H1 (cell line): ENCODE results near the gene ROR1. TPM values are rescaled to one million over a fixed set of nuclear protein-coding genes. Genes with fewer than 3 reads are reported as not detected.

Experiments used
- CTCF ChIA-PET: fragments of 300-600 bp; sonication (Branson Sonifier 250); formaldehyde crosslinking; loops from one replicate; lab custom pipeline; 2021; ENCODE audit not compliant: partially characterized antibody; lab: Charles Lee
- POLR2A ChIA-PET: fragments of 300-600 bp; sonication (Branson Sonifier 250); formaldehyde crosslinking; loops from one replicate; lab custom pipeline; 2021; ENCODE audit warnings: inconsistent platforms; ENCODE audit not compliant: partially characterized antibody; lab: Charles Lee
- DNase-seq, 2 experiments: peaks; one replicate each; pipeline versions ENCODE4 v3.0.0 to v3.0.0-alpha.2; 2010 to 2022; ENCODE audit warnings: low spot score in 2 of 2, low read depth in 1 of 2, mixed read lengths in 1 of 2
- FAIRE-seq: peaks from 2 replicates; lab custom pipeline; 2011; peaks lifted over from hg19 to GRCh38; lab: Jason Lieb, UNC
- H2AFZ ChIP-seq: 2 replicates; pipeline ENCODE4 v1.8.1; 2012; ENCODE audit warnings: low read length, inconsistent platforms
- H2AK5ac ChIP-seq: 2 replicates; pipeline ENCODE4 v1.6.1; 2013; ENCODE audit warnings: low read depth, low read length
- H2BK120ac ChIP-seq: replicated peaks from 2 replicates; pipeline ENCODE3; 2013; ENCODE audit warnings: low read depth, low read length, inconsistent platforms
- H2BK12ac ChIP-seq: 2 replicates; pipeline ENCODE4 v1.6.1; 2013; ENCODE audit warnings: low read depth, low read length
- H2BK15ac ChIP-seq: 2 replicates; pipeline ENCODE4 v1.6.1; 2013; ENCODE audit warnings: low read length
- H2BK20ac ChIP-seq: 2 replicates; pipeline ENCODE4 v1.6.1; 2013; ENCODE audit warnings: low read length
- H2BK5ac ChIP-seq: 2 replicates; pipeline ENCODE4 v1.6.1; 2013; ENCODE audit warnings: low read depth, low read length
- H3K14ac ChIP-seq: 2 replicates; pipeline ENCODE4 v1.6.1; 2013; ENCODE audit warnings: inconsistent platforms; ENCODE audit not compliant: insufficient read length
- H3K18ac ChIP-seq: 2 replicates; pipeline ENCODE4 v1.6.1; 2013; ENCODE audit warnings: low read length; ENCODE audit errors: extremely low read depth
- H3K23ac ChIP-seq: 2 replicates; pipeline ENCODE4 v1.6.1; 2013; ENCODE audit warnings: inconsistent platforms; ENCODE audit not compliant: insufficient read length
- H3K23me2 ChIP-seq: 2 replicates; pipeline ENCODE4 v1.6.1; 2013; ENCODE audit warnings: low read depth, low read length
- H3K27ac ChIP-seq: 2 replicates; pipeline ENCODE4 v1.6.1; 2011; ENCODE audit warnings: low read depth, low read length, inconsistent platforms
- H3K27me3 ChIP-seq, 4 experiments: replicated peaks in 1 of 4; 1 replicate in 1 of 4; 2 replicates in 3 of 4; pipeline versions ENCODE4 v1.6.1 to v1.8.1; 2011 to 2013; ENCODE audit warnings: low read length in 3 of 4, mild to moderate bottlenecking in 3 of 4, inconsistent platforms in 2 of 4, mixed read lengths in 2 of 4, moderate library complexity in 1 of 4; ENCODE audit not compliant: control insufficient read depth in 3 of 4, insufficient read depth in 3 of 4; ENCODE audit errors: extremely low read depth in 1 of 4
- H3K36me3 ChIP-seq, 4 experiments: 2 replicates each; pipeline versions ENCODE4 v1.6.1 to v1.8.1; 2011 to 2013; ENCODE audit warnings: mild to moderate bottlenecking in 4 of 4, low read length in 3 of 4, moderate library complexity in 2 of 4, control low read depth in 1 of 4, inconsistent platforms in 1 of 4; ENCODE audit not compliant: insufficient read depth in 4 of 4, control insufficient read depth in 2 of 4
- H3K4ac ChIP-seq: replicated peaks from 2 replicates; pipeline ENCODE3; 2013; ENCODE audit warnings: low read length, low read depth, mixed read lengths, inconsistent platforms; ENCODE audit not compliant: insufficient read length
- H3K4me1 ChIP-seq, 4 experiments: replicated peaks in 1 of 4; 1 replicate in 1 of 4; 2 replicates in 3 of 4; pipeline versions ENCODE4 v1.6.1 to v1.8.1; 2011 to 2013; ENCODE audit warnings: low read length in 3 of 4, inconsistent platforms in 2 of 4, mixed read lengths in 1 of 4; ENCODE audit not compliant: insufficient read depth in 4 of 4, control insufficient read depth in 3 of 4
- H3K4me2 ChIP-seq, 2 experiments: 2 replicates each; pipeline versions ENCODE4 v1.6.1 to v1.8.1; 2011 to 2013; ENCODE audit warnings: low read depth in 2 of 2, low read length in 2 of 2, control low read depth in 1 of 2, inconsistent platforms in 1 of 2, mild to moderate bottlenecking in 1 of 2; ENCODE audit not compliant: insufficient read depth in 1 of 2
- H3K4me3 ChIP-seq, 4 experiments: fragments of 200-600, 300-600 bp in 1 of 4; sonication (generic), shearing (Covaris generic), sonication (Bioruptor Twin) in 1 of 4; 2 replicates each; pipeline versions ENCODE4 v1.5.1 to v1.8.1; 2011 to 2016; ENCODE audit warnings: low read length in 4 of 4, low read depth in 3 of 4, control low read depth in 2 of 4, inconsistent platforms in 2 of 4, mild to moderate bottlenecking in 2 of 4, mixed read lengths in 1 of 4, moderate library complexity in 1 of 4; ENCODE audit not compliant: insufficient read depth in 2 of 4; ENCODE audit errors: extremely low read depth in 1 of 4
- H3K56ac ChIP-seq: replicated peaks from 2 replicates; pipeline ENCODE3; 2013; ENCODE audit warnings: low read depth, mild to moderate bottlenecking, mixed read lengths, low read length, inconsistent platforms; ENCODE audit not compliant: insufficient read length
- H3K79me1 ChIP-seq: 2 replicates; pipeline ENCODE4 v1.6.1; 2013; ENCODE audit warnings: low read depth, low read length, control low read depth
- H3K79me2 ChIP-seq, 2 experiments: 2 replicates each; pipeline versions ENCODE4 v1.6.1 to v1.8.1; 2012 to 2013; ENCODE audit warnings: low read length in 2 of 2, mild to moderate bottlenecking in 2 of 2, inconsistent platforms in 1 of 2; ENCODE audit not compliant: insufficient read depth in 2 of 2, control insufficient read depth in 1 of 2
- H3K9ac ChIP-seq, 4 experiments: replicated peaks in 1 of 4; 1 replicate in 1 of 4; 2 replicates in 3 of 4; pipeline versions ENCODE4 v1.6.1 to v1.8.1; 2011 to 2013; ENCODE audit warnings: low read depth in 3 of 4, low read length in 3 of 4, control low read depth in 2 of 4, mild to moderate bottlenecking in 2 of 4, moderate library complexity in 2 of 4, inconsistent platforms in 1 of 4; ENCODE audit errors: extremely low read depth in 1 of 4
- H3K9me3 ChIP-seq, 2 experiments: 2 replicates each; pipeline versions ENCODE4 v1.6.1 to v1.8.1; 2012 to 2013; ENCODE audit warnings: mild to moderate bottlenecking in 2 of 2, moderate library complexity in 2 of 2, control low read depth in 1 of 2, inconsistent platforms in 1 of 2, low read depth in 1 of 2, low read length in 1 of 2, mixed read lengths in 1 of 2; ENCODE audit not compliant: insufficient read depth in 2 of 2
- H4K20me1 ChIP-seq, 2 experiments: replicated peaks in 1 of 2; 2 replicates each; pipeline versions ENCODE3 to v1.8.1; 2011 to 2013; ENCODE audit warnings: inconsistent platforms in 2 of 2, low read length in 2 of 2, mild to moderate bottlenecking in 1 of 2; ENCODE audit not compliant: insufficient read depth in 2 of 2, control insufficient read depth in 1 of 2
- H4K5ac ChIP-seq: 2 replicates; pipeline ENCODE4 v1.6.1; 2013; ENCODE audit warnings: low read length, low read depth, mixed read lengths, inconsistent platforms; ENCODE audit not compliant: insufficient read length
- H4K8ac ChIP-seq: 2 replicates; pipeline ENCODE4 v1.8.0; 2013; ENCODE audit warnings: mild to moderate bottlenecking, moderate library complexity, low read length, inconsistent platforms; ENCODE audit not compliant: insufficient read depth; ENCODE audit errors: extremely low read depth
- H4K91ac ChIP-seq: replicated peaks from 2 replicates; pipeline ENCODE3; 2013; ENCODE audit warnings: low read length, mixed read lengths, inconsistent platforms; ENCODE audit not compliant: insufficient read length
- BACH1 ChIP-seq: IDR thresholded peaks from 2 replicates; pipeline ENCODE4 v1.6.1; 2012; ENCODE audit warnings: low read length, improper control_type of control experiment
- CBX5 ChIP-seq: fragments of 300-800, 300-1000 bp; sonication (generic); IDR thresholded peaks from 2 replicates; pipeline ENCODE4 v1.7.1; 2016; ENCODE audit warnings: antibody characterized with exemption, low read length, low read depth
- CEBPB ChIP-seq: IDR thresholded peaks from 2 replicates; pipeline ENCODE4 v1.6.1; 2012; ENCODE audit warnings: low read depth, low read length
- CHD1 ChIP-seq: IDR thresholded peaks from 2 replicates; pipeline ENCODE4 v1.6.1; 2012; ENCODE audit warnings: low read depth, low read length, improper control_type of control experiment
- CTBP2 ChIP-seq: IDR thresholded peaks from 2 replicates; pipeline ENCODE4 v1.7.0; 2011; ENCODE audit warnings: borderline replicate concordance, mild to moderate bottlenecking, moderate library complexity, mixed read lengths, low read length; ENCODE audit not compliant: insufficient read depth, insufficient read length
- JUN ChIP-seq: IDR thresholded peaks from 2 replicates; pipeline ENCODE4 v1.6.1; 2011; ENCODE audit warnings: low read depth, mild to moderate bottlenecking, improper control_type of control experiment, low read length
- PHF8 ChIP-seq: fragments of 200-600 bp; sonication (generic); conservative IDR thresholded peaks from 2 replicates; pipeline ENCODE4 v1.7.1; 2012; ENCODE audit warnings: low read depth, mild to moderate bottlenecking, inconsistent platforms, low read length, moderate library complexity
- POU5F1 ChIP-seq: IDR thresholded peaks from 2 replicates; pipeline ENCODE4 v1.6.1; 2011; ENCODE audit warnings: low read depth, mild to moderate bottlenecking, low read length, moderate library complexity
- RAD21 ChIP-seq, 2 experiments: IDR thresholded peaks in 1 of 2; conservative IDR thresholded peaks in 1 of 2; 2 replicates each; pipeline ENCODE4 v1.6.1; 2011; ENCODE audit warnings: low read depth in 2 of 2, low read length in 2 of 2, improper control_type of control experiment in 1 of 2, inconsistent platforms in 1 of 2, mild to moderate bottlenecking in 1 of 2, moderate library complexity in 1 of 2
- SIX5 ChIP-seq: IDR thresholded peaks from 2 replicates; pipeline ENCODE4 v1.6.1; 2011; ENCODE audit warnings: mild to moderate bottlenecking, low read depth, low read length
- SP1 ChIP-seq: IDR thresholded peaks from 2 replicates; pipeline ENCODE4 v1.6.1; 2011; ENCODE audit warnings: low read depth, low read length
- SUZ12 ChIP-seq: fragments of 200-600 bp; sonication (generic); IDR thresholded peaks from 2 replicates; pipeline ENCODE4 v1.6.1; 2012; ENCODE audit warnings: mild to moderate bottlenecking, inconsistent platforms, low read length, moderate library complexity, mixed read lengths
- TCF12 ChIP-seq: IDR thresholded peaks from 2 replicates; pipeline ENCODE4 v1.6.1; 2011; ENCODE audit warnings: low read depth, mild to moderate bottlenecking, low read length
- WGBS, 2 experiments: shearing (Covaris generic) in 1 of 2; methylation state at CpG; one replicate each; pipeline versions ENCODE4 v1.1.6 to v1.1.7; 2013 to 2015; ENCODE audit warnings: low lambda C conversion rate in 2 of 2, mixed read lengths in 2 of 2, inconsistent platforms in 1 of 2, low coverage in 1 of 2, missing lambda C conversion rate in 1 of 2; ENCODE audit not compliant: insufficient replicate concordance in 2 of 2, insufficient coverage in 1 of 2, insufficient read length in 1 of 2; ENCODE audit errors: extremely low coverage in 1 of 2, missing lambda C conversion rate in 1 of 2; 5-methylcytosine and 5-hydroxymethylcytosine counted together
- polyA plus RNA-seq, 7 experiments: library from polyadenylated mRNA; depleted of rRNA in 3 of 7; stranded (reverse) in 5 of 7; unstranded in 2 of 7; fragments of >200 nt in 5 of 7; fragments of 200-250 nt in 2 of 7; gene quantifications; 1 replicate in 5 of 7; 2 replicates in 1 of 7; 4 replicates in 1 of 7; pipeline versions ENCODE4 v1.2.1 to v1.2.3, GENCODE V29; 2011 to 2013; ENCODE audit warnings: missing spikeins in 2 of 7, mixed read lengths in 2 of 7
- total RNA-seq: library from RNA; stranded (reverse); fragmentation: NEBNext Ultra II Directional; extraction: Animal tissue kit (Norgen Biotek cat#: 25700); gene quantifications from 2 replicates; pipeline ENCODE4 v1.2.1, GENCODE V29; 2021

The ROR1 gene
- total and polyA plus RNA-seq, 2 of the 8 experiments (the other 6 are each of a cell fraction or from before 2014, with no cell fraction given), result 33.6 to 73.6 TPM

- H3K4me2 ChIP-seq, result no peak overlapping the region
- H3K4me3 ChIP-seq, result no peak overlapping the region
- TF ChIP-seq PHF8, result no peak
- TF ChIP-seq RAD21 (IDR thresholded peaks at IDR 0.05 in 1 of 2, conservative IDR thresholded peaks at IDR 0.05 in 1 of 2; ENCODE audit: low read depth in 2 of 2, low read length in 2 of 2), result no peak
- TF ChIP-seq CHD1, result no peak
- TF ChIP-seq SIX5, result no peak
- TF ChIP-seq JUN, result no peak
- TF ChIP-seq BACH1, result no peak
- no peak for TF ChIP-seq CEBPB
- no peak for TF ChIP-seq SUZ12
- no peak for TF ChIP-seq CTBP2
- no peak for TF ChIP-seq CBX5
- TF ChIP-seq TCF12, result no peak
- TF ChIP-seq POU5F1, result no peak
- TF ChIP-seq SP1, result no peak
Observed at GRCh38 chr1:63898428-63899196, 124.8 kb downstream of the ROR1 start.

More at GRCh38 chr1:63898428-63899196, 124.8 kb downstream of the ROR1 start:
- no peak for FAIRE-seq
- Histone ChIP-seq H4K8ac (no peak overlapping the region), H3K4ac (no peak overlapping the region), H2BK120ac (no peak overlapping the region), H2BK20ac (no peak overlapping the region), H3K79me1 (peaks cover 2% of the 10 kb centered on the region), H3K36me3 (no peaks in the 10 kb centered on the region), H3K27ac (no peak overlapping the region), H2BK15ac (no peak overlapping the region), H2AFZ (no peak overlapping the region), H4K91ac (no peak overlapping the region), H3K9ac (no peak overlapping the region), H2AK5ac (no peak overlapping the region), H3K4me1 (peaks cover 0 to 5% (median 0%) of the 10 kb centered on the region in 4 experiments; a peak in 3 of 7 replicates), H4K20me1 (peaks cover 4% of the 10 kb centered on the region in 2 experiments), H2BK12ac (no peak overlapping the region), H3K27me3 (no peaks in the 10 kb centered on the region), H2BK5ac (no peak overlapping the region), H3K23ac (no peak overlapping the region), H3K56ac (no peak overlapping the region), H3K79me2 (peaks cover 3 to 92% of the 10 kb centered on the region in 2 experiments; a peak in 3 of 4 replicates), H3K23me2 (no peaks in the 10 kb centered on the region), H3K9me3 (no peaks in the 10 kb centered on the region), H3K14ac (no peak overlapping the region), H3K18ac (no peak overlapping the region), H4K5ac (no peak overlapping the region)
- ChIA-PET POLR2A (no interaction called here), CTCF (interaction anchor here (0.6 to 2.8 kb wide), 4 partner anchors 16 to 278 kb away, joined by 3 to 6 read pairs (median 3); no protein-coding TSS in a partner anchor)
- no peak for DNase-seq
- 94% methylated on average over 6 of the region's 6 CpGs; no CpG with 5 or more reads in 1 of the 2 experiments for WGBS, 2 experiments
